GM21390 (cell line): Measurements from ENCODE around the gene ADGRV1.
"Not testable (repeated sequence)": the region's sequence is repeated elsewhere in the genome, so short reads cannot be mapped to it uniquely, and the experiment has no call there.

Source experiments
- ATAC-seq: cut with Tn5 transposase; IDR thresholded peaks from one replicate; pipeline ENCODE4 v1.9.1; 2021; ENCODE audit not compliant: unreplicated experiment

ADGRV1 gene

GRCh38 chr5:90803381-90803780 lies 244.8 kb downstream of the ADGRV1 start:
- ATAC-seq = no peak

- ATAC-seq = no peak
These were observed 245.3 kb downstream of the ADGRV1 start for GRCh38 chr5:90803876-90804275.

- no peak for ATAC-seq
These were observed 248.9 kb downstream of the ADGRV1 start for GRCh38 chr5:90807496-90807895.

- ATAC-seq = no peak
These were observed 250.9 kb downstream of the ADGRV1 start for GRCh38 chr5:90809311-90810056.

GRCh38 chr5:90810211-90810610 lies 251.6 kb downstream of the ADGRV1 start:
- no peak for ATAC-seq

GRCh38 chr5:90813392-90813791 lies 254.8 kb downstream of the ADGRV1 start:
- ATAC-seq = no peak

GRCh38 chr5:90822062-90822461 lies 263.5 kb downstream of the ADGRV1 start:
- not testable (repeated sequence) for ATAC-seq

- ATAC-seq = no peak
These were observed 265.8 kb downstream of the ADGRV1 start for GRCh38 chr5:90824436-90824835.

GRCh38 chr5:90830058-90830457 lies 271.5 kb downstream of the ADGRV1 start:
- ATAC-seq = no peak

GRCh38 chr5:90833753-90834152 lies 275.2 kb downstream of the ADGRV1 start:
- no peak for ATAC-seq

GRCh38 chr5:90834711-90835110 lies 276.1 kb downstream of the ADGRV1 start:
- no peak for ATAC-seq

GRCh38 chr5:90843443-90843842 lies 284.8 kb downstream of the ADGRV1 start:
- ATAC-seq = no peak

- ATAC-seq = no peak
These were observed 286.3 kb downstream of the ADGRV1 start for GRCh38 chr5:90844931-90845330.

- no peak for ATAC-seq
These were observed 287.3 kb downstream of the ADGRV1 start for GRCh38 chr5:90845723-90846554.

- not testable (repeated sequence) for ATAC-seq
These were observed 289.0 kb downstream of the ADGRV1 start for GRCh38 chr5:90847606-90848005.

- no peak for ATAC-seq
These were observed 291.3 kb downstream of the ADGRV1 start for GRCh38 chr5:90849939-90850338.

- no peak for ATAC-seq
These were observed 293.9 kb downstream of the ADGRV1 start for GRCh38 chr5:90852531-90852930.

GRCh38 chr5:90853750-90854149 lies 295.2 kb downstream of the ADGRV1 start:
- no peak for ATAC-seq

GRCh38 chr5:90854169-90854568 lies 295.6 kb downstream of the ADGRV1 start:
- ATAC-seq = no peak

- ATAC-seq = no peak
These were observed 296.9 kb downstream of the ADGRV1 start for GRCh38 chr5:90855296-90856010.

- ATAC-seq = no peak
These were observed 303.4 kb downstream of the ADGRV1 start for GRCh38 chr5:90861843-90862586.
